ENCODE data around the gene QKI.

GRCh38 chr6:163446549-163446948, 32.0 kb downstream of the QKI start:
- TF ChIP-seq CTCF (conservative IDR thresholded peaks at IDR 0.05 in 1 of 2, IDR thresholded peaks at IDR 0.05 in 1 of 2; ENCODE audit: low read depth in 1 of 2, low read length in 2 of 2) (no peak), EZH2 (IDR thresholded peaks at IDR 0.05; ENCODE audit: low read length, missing control alignments) (no peak)
